HepG2 (cell line): ENCODE measurements around the gene CAVIN2. TPM values are rescaled to one million over a fixed set of nuclear protein-coding genes. Genes with fewer than 3 reads are reported as not detected.

ENCODE experiments used
- BCL6 ChIP-seq: IDR thresholded peaks from 2 replicates; pipeline ENCODE4 v1.6.1; 2016; ENCODE audit warnings: missing genetic modification reagents, missing compliant biosample characterization
- CHD4 ChIP-seq: fragments of 200-600 bp; sonication (generic); IDR thresholded peaks from 2 replicates; pipeline ENCODE4 v1.7.0; 2017; ENCODE audit warnings: mild to moderate bottlenecking, low read length, borderline replicate concordance
- ESRRA ChIP-seq: sonication (generic); formaldehyde crosslinking; IDR thresholded peaks from 2 replicates; pipeline ENCODE4 v1.5.1; 2020; ENCODE audit warnings: mild to moderate bottlenecking, low read depth, missing genetic modification reagents
- FOXK2 ChIP-seq: fragments of 450-650 bp; IDR thresholded peaks from 2 replicates; pipeline ENCODE4 v1.6.1; 2016
- GABPB1 ChIP-seq: IDR thresholded peaks from 2 replicates; pipeline ENCODE4 v1.6.1; 2016; ENCODE audit warnings: mild to moderate bottlenecking, missing genetic modification reagents, moderate library complexity, missing compliant biosample characterization
- GLI4 ChIP-seq: sonication (generic); formaldehyde crosslinking; IDR thresholded peaks from 2 replicates; pipeline ENCODE4 v1.5.1; 2020; ENCODE audit warnings: missing genetic modification reagents, mild to moderate bottlenecking, moderate library complexity, borderline replicate concordance
- HMG20B ChIP-seq: conservative IDR thresholded peaks from 2 replicates; pipeline ENCODE4 v1.6.1; 2016; ENCODE audit warnings: missing genetic modification reagents, missing compliant biosample characterization
- KDM2A ChIP-seq: sonication (generic); formaldehyde crosslinking; IDR thresholded peaks from 2 replicates; pipeline ENCODE4 v1.4.0; 2020; ENCODE audit warnings: low read depth, missing genetic modification reagents, borderline replicate concordance
- MYPOP ChIP-seq: sonication (generic); formaldehyde crosslinking; IDR thresholded peaks from 2 replicates; pipeline ENCODE4 v1.8.1; 2023; ENCODE audit warnings: mild to moderate bottlenecking, moderate library complexity, missing genetic modification reagents
- NFKBIZ ChIP-seq: IDR thresholded peaks from 2 replicates; pipeline ENCODE4 v1.6.1; 2018; ENCODE audit warnings: missing genetic modification reagents, missing compliant biosample characterization
- PCBP2 ChIP-seq: fragments of 200-400 bp; formaldehyde crosslinking; optimal IDR thresholded peaks from 2 replicates; pipeline ENCODE3; 2018; ENCODE audit warnings: low read length, low read depth; ENCODE audit not compliant: poor library complexity, severe bottlenecking
- PRMT3 ChIP-seq: sonication (generic); formaldehyde crosslinking; IDR thresholded peaks from 2 replicates; pipeline ENCODE4 v1.8.1; 2022; ENCODE audit warnings: low read depth, mild to moderate bottlenecking, moderate library complexity, missing genetic modification reagents, borderline replicate concordance
- RXRB ChIP-seq: IDR thresholded peaks from 2 replicates; pipeline ENCODE4 v1.6.1; 2016; ENCODE audit warnings: borderline replicate concordance, missing genetic modification reagents, missing compliant biosample characterization
- SMAD9 ChIP-seq: sonication (generic); formaldehyde crosslinking; IDR thresholded peaks from 2 replicates; pipeline ENCODE4 v1.5.1; 2020; ENCODE audit warnings: mild to moderate bottlenecking, missing genetic modification reagents
- SOX13 ChIP-seq, 3 experiments: fragments of 450-650 bp in 1 of 3; sonication (generic) in 1 of 3; formaldehyde crosslinking in 1 of 3; IDR thresholded peaks in 2 of 3; conservative IDR thresholded peaks in 1 of 3; 2 replicates each; pipeline versions ENCODE4 v1.5.0 to v1.6.1; 2016 to 2020; ENCODE audit warnings: antibody characterized with exemption in 1 of 3, mild to moderate bottlenecking in 1 of 3, missing compliant biosample characterization in 1 of 3, missing genetic modification reagents in 1 of 3, moderate library complexity in 1 of 3
- SPEN ChIP-seq: sonication (generic); formaldehyde crosslinking; IDR thresholded peaks from 2 replicates; pipeline ENCODE4 v1.5.1; 2020; ENCODE audit warnings: low read depth, mild to moderate bottlenecking, missing genetic modification reagents
- SRY ChIP-seq: sonication (generic); formaldehyde crosslinking; IDR thresholded peaks from 2 replicates; pipeline ENCODE4 v1.8.0; 2022; ENCODE audit warnings: mild to moderate bottlenecking, missing genetic modification reagents
- TFAP4 ChIP-seq: sonication (generic); IDR thresholded peaks from 2 replicates; pipeline ENCODE4 v1.6.1; 2016; ENCODE audit warnings: low read depth, borderline replicate concordance
- ZC3H4 ChIP-seq: sonication (generic); formaldehyde crosslinking; IDR thresholded peaks from 2 replicates; pipeline ENCODE4 v1.4.0; 2020; ENCODE audit warnings: missing genetic modification reagents, borderline replicate concordance
- ZIK1 ChIP-seq: sonication (generic); formaldehyde crosslinking; IDR thresholded peaks from 2 replicates; pipeline ENCODE4 v1.5.0; 2020; ENCODE audit warnings: mild to moderate bottlenecking, low read depth, missing genetic modification reagents, borderline replicate concordance
- ZNF432 ChIP-seq: sonication (generic); formaldehyde crosslinking; IDR thresholded peaks from 2 replicates; pipeline ENCODE4 v1.5.0; 2020; ENCODE audit warnings: missing genetic modification reagents, mild to moderate bottlenecking, borderline replicate concordance
- ZNF704 ChIP-seq: sonication (generic); formaldehyde crosslinking; IDR thresholded peaks from 2 replicates; pipeline ENCODE4 v1.8.1; 2023; ENCODE audit warnings: mild to moderate bottlenecking, inconsistent platforms, moderate library complexity, missing genetic modification reagents, borderline replicate concordance
- ZNF747 ChIP-seq: sonication (generic); formaldehyde crosslinking; IDR thresholded peaks from 2 replicates; pipeline ENCODE4 v1.8.1; 2023; ENCODE audit warnings: missing genetic modification reagents, mild to moderate bottlenecking, borderline replicate concordance
- ZNF772 ChIP-seq: sonication (generic); formaldehyde crosslinking; IDR thresholded peaks from 2 replicates; pipeline ENCODE4 v1.5.0; 2020; ENCODE audit warnings: mild to moderate bottlenecking, missing genetic modification reagents
- polyA plus RNA-seq, 8 experiments: library from polyadenylated mRNA; depleted of rRNA in 3 of 8; stranded (reverse) in 7 of 8; unstranded in 1 of 8; fragments of >200 nt; fragmentation: Illumina TruSeq in 4 of 8; extraction: Trizol in 4 of 8; gene quantifications; 2 replicates each; pipeline versions ENCODE4 v1.2.1 to v1.2.3, GENCODE V29; 2011 to 2016; ENCODE audit warnings: low read depth in 4 of 8, missing spikeins in 1 of 8, mixed read lengths in 1 of 8; ENCODE audit not compliant: insufficient read depth in 1 of 8
- total RNA-seq, 5 experiments: library from RNA; depleted of rRNA; stranded (reverse); fragments of >200 nt; fragmentation: Illumina TruSeq; extraction: Trizol; gene quantifications; 2 replicates each; pipeline ENCODE4 v1.2.3, GENCODE V29; 2016; ENCODE audit warnings: low read depth in 1 of 5
- TF ChIP-seq, protein P1 (sequence below): IDR thresholded peaks from 2 replicates; pipeline ENCODE4 v1.6.1; 2012; ENCODE audit warnings: inconsistent platforms

CAVIN2 gene
- total and polyA plus RNA-seq, 2 of the 13 experiments (the other 11 are each of a cell fraction or from before 2014, with no cell fraction given): 7.6 to 38.8 TPM

GRCh38 chr2:191846515-191847476 lies at the start of gene CAVIN2 (continued):
- peak; percentile 42 for TF ChIP-seq GABPB1
- TF ChIP-seq HMG20B: 0 out of 2 replicates have a peak, but pooled peaks have one; percentile 10
- peak; percentile 50; the same call in 1 of the 2 replicates for TF ChIP-seq ZNF704 (CRISPR knock-in tag)
- peak; percentile 32; the same call in 1 of the 2 replicates for TF ChIP-seq BCL6 (CRISPR knock-in tag)
- TF ChIP-seq PCBP2: no peak
- peak; percentile 18; the same call in 1 of the 2 replicates for TF ChIP-seq ZC3H4
- TF ChIP-seq SPEN (CRISPR knock-in tag): no peak
- 0 out of 2 replicates have a peak, but pooled peaks have one; percentile 42 for TF ChIP-seq ZNF432 (CRISPR knock-in tag)
- TF ChIP-seq FOXK2: no peak
- no peak for TF ChIP-seq CHD4
- peak; percentile 37; the same call in 1 of the 2 replicates for TF ChIP-seq KDM2A (CRISPR knock-in tag)
- no peak for TF ChIP-seq SOX13 (IDR thresholded peaks at IDR 0.05)
- TF ChIP-seq SOX13 (CRISPR knock-in tag; conservative IDR thresholded peaks at IDR 0.05 in 1 of 2, IDR thresholded peaks at IDR 0.05 in 1 of 2): peak in 1 of 2 experiments; percentile 73; a peak in 2 of 4 replicates
- peak; percentile 84; the same call in 1 of the 2 replicates for TF ChIP-seq ZNF747 (CRISPR knock-in tag)
- TF ChIP-seq SMAD9: no peak
- TF ChIP-seq ZIK1: peak; percentile 65; the same call in 1 of the 2 replicates
- peak; percentile 20; the same call in 1 of the 2 replicates for TF ChIP-seq ESRRA (CRISPR knock-in tag)
- TF ChIP-seq SRY (CRISPR knock-in tag): no peak
- peak; percentile 80; the same call in 1 of the 2 replicates for TF ChIP-seq TFAP4
- TF ChIP-seq MYPOP: no peak; the same call in 1 of the 2 replicates
- 0 out of 2 replicates have a peak, but pooled peaks have one; percentile 38 for TF ChIP-seq NFKBIZ
- no peak for TF ChIP-seq PRMT3 (CRISPR knock-in tag)
- TF ChIP-seq ZNF772 (CRISPR knock-in tag): peak; percentile 61; the same call in 1 of the 2 replicates
- TF ChIP-seq GLI4: 0 out of 2 replicates have a peak, but pooled peaks have one; percentile 27
- TF ChIP-seq, protein P1, sequence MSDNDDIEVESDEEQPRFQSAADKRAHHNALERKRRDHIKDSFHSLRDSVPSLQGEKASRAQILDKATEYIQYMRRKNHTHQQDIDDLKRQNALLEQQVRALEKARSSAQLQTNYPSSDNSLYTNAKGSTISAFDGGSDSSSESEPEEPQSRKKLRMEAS: peak; percentile 68
- peak; percentile 37 for TF ChIP-seq RXRB (CRISPR knock-in tag)
